Ishikawa (cell line): Measurements from ENCODE around the gene INO80C.

ENCODE experiments used
- EGR1 ChIP-seq: IDR thresholded peaks from 2 replicates; pipeline ENCODE4 v1.6.1; 2012
- EP300 ChIP-seq: IDR thresholded peaks from 2 replicates; pipeline ENCODE4 v1.6.1; 2012; ENCODE audit warnings: borderline replicate concordance
- RAD21 ChIP-seq: IDR thresholded peaks from 2 replicates; pipeline ENCODE4 v1.6.1; 2012; ENCODE audit warnings: low read depth
- REST ChIP-seq: IDR thresholded peaks from 2 replicates; pipeline ENCODE4 v1.6.1; 2012; ENCODE audit warnings: low read depth, mild to moderate bottlenecking
- TAF1 ChIP-seq: IDR thresholded peaks from 2 replicates; pipeline ENCODE4 v1.6.1; 2012; ENCODE audit warnings: low read depth, mild to moderate bottlenecking

GRCh38 chr18:35517715-35518114, 20.0 kb upstream of the INO80C start:
- TF ChIP-seq RAD21 (no peak), TAF1 (no peak), EP300 (no peak), REST (no peak), EGR1 (no peak)
